ENCODE data around the gene GGACT.
"Not testable (repeated sequence)": the region's sequence is repeated elsewhere in the genome, so short reads cannot be mapped to it uniquely, and the experiment has no call there.

GGACT gene

GRCh38 chr13:100528353-100528752, 60.2 kb downstream of the GGACT start:
- no peak for DNase-seq

GRCh38 chr13:100527644-100528043, 60.9 kb downstream of the GGACT start:
- DNase-seq = no peak

DNA sequence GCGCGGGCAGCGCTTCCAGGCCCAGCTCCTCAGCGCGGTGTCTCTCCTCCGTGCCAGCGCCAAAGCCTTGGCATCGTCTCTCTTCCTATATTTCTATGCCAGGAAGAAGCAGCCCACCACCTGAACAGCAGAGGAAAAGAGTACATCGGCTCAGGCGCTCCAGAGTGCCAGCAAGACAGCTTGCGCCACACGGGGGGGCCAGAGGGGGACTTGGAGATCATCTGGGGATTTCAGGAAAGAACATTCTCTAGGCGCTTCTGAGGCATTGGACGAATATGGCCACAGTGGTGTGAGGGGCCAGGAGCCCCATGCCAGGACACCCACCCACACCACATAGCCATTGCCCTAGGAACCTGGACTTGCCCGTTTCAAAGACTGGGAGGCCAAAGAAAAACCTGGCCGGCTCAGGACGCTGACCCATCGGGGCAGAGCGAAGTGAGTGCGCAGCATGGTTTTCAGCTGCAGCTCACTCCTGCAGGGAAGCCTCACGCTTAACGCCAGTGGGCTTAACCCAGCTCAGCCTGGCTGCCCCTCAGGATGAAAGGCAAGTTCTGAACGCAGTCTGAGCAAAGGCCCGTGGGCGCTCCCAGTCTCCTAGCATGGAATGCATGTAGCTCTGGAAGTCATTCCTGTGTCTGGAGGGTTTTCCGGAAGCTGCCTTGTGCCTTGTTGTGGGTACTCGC, 62.1 kb downstream of the GGACT start:
- no peak for DNase-seq

DNA sequence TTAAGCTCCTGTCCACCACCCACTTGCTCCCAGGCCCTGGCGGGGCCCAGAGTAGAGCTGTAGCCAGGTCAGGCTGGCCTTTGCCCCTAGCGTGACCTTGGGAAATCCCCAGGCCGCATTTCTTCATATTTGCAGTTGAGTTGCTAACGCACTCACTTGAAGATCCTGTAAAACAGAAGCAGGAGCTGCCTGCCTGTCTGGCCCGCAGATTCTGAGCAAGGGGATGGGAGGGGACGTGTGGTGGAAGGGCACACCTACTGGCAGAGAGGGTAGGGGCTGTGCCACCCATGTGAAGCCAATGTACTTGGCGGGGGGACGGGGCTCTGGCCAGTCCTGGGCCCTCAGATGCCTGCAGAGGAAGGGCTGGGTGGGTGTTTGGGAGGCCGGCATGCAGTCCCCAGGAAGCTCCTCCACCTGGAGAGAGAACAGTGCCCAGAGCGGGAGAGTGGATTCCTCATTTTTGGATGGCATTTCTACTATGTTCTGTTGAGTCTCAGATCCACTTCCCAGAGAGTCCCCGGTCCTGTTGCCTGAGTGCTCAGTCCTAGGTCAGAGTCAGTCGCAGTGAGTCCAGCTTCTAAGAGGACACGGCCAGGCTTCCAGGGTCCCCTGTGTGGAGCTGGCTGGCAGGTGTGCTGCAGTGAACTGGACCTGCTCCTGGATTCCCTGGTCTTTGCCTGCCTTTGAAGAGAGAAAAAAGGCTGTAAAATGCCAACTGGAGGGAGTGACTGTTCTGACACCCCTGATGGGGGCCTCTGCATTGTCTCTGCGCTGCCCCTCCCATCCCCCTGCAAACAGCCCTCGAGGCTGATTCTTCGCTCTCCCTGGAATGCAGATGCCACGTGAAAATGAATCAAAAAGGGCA, 62.9 kb downstream of the GGACT start:
- DNase-seq = no peak

DNA sequence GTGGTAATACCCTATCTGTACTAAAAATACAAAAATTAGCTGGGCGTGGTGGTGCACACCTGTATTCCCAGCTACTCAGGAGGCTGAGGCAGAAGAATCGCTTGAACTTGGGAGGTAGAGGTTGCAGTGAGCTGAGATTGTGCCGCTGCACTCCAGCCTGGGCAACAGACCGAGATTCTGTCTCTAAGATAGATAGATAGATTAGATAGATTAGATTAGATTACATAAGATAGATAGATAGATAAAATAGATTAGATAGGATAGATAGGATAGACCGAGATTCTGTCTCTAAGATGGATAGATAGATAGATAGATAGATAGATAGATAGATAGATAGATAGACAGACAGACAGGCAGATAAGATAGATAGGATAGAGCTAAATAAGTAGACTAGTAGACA, 63.9 kb downstream of the GGACT start:
- not testable (repeated sequence) for DNase-seq

- DNase-seq = no peak
These were observed 64.6 kb downstream of the GGACT start for GRCh38 chr13:100523981-100524386.

DNA sequence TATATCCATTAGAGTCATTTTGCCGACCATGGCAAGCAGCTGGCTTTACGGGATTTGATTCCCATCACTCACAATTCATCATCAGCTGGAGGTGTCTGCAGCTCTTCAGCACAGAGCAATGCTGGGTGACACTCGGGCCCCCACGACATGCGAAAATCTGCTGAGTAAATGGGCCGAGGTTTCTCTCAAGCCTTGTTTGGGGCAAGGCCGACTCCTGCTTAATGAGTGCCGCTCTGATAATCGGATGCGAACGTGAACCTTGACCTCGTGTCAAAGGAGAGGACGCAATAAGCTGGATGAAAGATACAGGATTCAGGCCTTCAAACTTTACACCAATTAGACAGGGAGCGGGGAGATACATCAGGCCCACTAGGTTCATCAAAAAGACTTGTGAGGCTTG, 65.2 kb downstream of the GGACT start:
- no peak for DNase-seq

DNA sequence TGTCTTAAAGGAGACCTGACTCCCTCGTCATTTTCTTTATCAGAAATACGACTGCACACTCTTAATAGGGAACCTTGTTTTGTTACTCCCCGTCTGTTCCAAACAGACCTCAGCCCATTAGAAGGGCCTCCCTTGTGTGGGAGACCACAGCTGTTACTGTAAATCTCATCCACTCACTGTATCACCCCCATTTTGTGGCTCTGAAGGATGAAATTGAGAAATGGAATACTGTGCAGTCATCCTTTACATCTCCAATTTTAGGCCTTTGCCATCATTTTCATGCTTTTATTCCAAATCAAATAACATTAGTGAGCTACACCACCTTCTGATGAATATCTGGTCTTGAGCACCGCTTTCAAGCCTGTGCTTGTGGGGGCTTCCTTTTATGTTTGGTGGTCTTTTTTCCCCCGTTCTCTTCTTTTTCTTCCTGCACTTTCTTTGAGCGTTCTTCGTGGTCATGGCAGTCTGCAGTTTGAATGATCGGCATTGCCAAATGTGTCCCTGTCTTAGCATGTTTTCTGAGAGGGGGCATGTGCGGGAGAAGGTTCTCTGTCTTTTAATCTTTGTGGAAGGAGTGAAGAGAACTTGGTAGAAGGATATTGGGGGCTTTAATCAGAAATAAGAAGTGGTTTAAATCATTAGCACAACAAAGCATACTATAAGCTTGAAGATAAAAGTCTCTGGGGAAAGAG, 65.8 kb downstream of the GGACT start:
- no peak for DNase-seq

GRCh38 chr13:100521851-100522617, 66.6 kb downstream of the GGACT start:
- DNase-seq = no peak

DNA sequence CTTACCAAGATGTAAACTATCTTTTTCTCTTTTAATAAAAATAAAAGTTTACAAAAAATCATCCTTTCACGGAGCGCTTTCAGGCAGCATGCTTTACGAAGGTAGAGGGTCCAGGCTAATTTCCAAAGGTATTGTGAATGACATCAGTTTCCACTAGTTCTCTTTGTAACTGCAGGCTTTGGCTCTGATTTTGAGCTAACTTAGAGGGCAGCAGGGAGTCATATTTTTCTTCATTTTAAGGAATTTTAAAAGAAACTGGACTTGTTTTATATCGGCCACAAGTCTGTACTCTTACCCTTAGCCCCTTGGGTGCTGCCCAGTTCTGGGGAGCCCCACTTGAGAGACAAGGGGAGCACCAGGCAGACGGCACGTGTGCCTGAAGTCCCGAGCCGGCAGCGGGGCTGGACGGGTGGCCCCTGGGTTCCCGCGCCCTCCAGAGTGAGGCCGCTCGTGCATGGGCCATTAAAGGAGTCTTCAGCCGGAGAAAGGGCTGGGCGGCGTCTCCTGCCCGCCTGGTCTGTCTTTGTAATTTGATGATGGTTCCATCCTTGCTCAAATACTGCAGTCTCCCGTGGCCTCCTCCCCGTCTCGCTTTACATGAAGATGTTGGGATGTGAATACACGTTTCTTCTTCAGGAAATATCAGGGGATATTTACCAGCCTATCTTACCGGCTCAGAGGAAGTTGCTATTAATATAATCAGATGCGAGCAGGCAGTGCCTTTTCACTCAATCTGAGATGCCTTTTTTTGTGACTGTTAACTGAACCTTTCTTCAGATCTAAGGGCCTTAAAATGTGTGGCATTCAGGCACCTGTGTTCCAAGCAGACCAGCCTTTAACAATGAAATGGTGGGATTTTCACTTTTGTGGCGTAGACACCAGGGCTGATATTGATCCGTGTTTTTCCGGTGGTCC, 67.4 kb downstream of the GGACT start:
- no peak for DNase-seq

DNA sequence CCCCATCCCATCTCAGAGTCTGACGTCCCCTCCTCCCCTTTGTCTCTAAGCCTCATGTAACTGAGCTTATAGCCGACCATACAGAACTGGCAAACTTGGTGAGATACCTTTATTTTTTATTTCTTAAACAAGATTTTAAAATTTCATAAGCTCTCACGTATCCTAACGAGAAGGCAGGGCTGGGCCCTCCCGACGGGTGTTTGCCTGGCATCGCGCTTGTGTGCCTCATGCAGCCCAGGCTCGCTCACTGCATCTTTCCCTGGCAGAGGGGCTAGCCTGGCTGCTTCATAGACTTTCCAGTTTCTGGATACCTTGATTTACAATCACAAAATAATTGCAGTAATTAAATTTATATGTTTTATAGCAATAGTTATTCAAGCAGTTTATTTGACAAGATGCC, 69.0 kb downstream of the GGACT start:
- no peak for DNase-seq

GRCh38 chr13:100518394-100519062, 70.1 kb downstream of the GGACT start:
- no peak for DNase-seq

DNA sequence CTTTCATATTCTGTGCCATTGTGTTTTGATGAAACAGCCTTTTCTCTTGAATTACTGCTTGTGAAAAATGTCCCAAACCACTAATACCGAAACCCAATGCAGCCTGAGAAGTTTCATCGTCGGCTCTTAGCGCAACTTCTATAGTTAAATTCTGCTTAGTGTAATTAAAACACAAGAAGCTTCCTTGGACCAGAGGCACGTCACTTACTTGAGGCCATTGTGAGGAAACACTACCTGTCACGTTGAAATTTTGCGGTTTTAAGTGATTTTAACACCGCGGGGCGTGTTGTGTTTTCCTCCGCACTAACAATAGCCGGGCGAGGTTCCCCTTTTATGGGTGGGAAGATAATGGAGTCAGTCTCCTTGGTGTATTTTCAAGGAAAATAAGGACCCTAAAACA, 70.9 kb downstream of the GGACT start:
- no peak for DNase-seq

DNA sequence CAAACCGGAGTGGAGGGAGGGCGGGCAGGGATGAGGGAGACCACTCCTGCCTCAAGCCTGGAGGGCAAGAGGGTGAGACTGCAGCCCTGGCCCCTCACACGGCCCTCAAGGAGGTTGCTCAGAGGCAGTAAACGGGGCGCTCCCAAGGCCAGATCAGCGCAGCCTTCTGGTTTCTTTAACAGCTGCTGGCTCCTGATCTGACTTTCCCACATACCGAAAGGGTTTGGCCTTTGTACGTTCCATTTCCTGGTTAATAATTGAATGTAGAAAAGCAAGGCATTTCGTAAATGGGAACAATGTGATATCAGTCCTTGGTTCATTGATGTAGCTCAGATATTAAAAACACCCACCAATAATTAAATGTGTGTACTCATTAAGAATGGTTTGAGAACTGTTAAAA, 71.5 kb downstream of the GGACT start:
- no peak for DNase-seq

- no peak for DNase-seq
These were observed 73.2 kb downstream of the GGACT start for GRCh38 chr13:100515410-100515800.

- DNase-seq = peak; percentile 83
These were observed 73.7 kb downstream of the GGACT start for GRCh38 chr13:100514788-100515409.

GRCh38 chr13:100513987-100514670, 74.5 kb downstream of the GGACT start:
- no peak for DNase-seq

- DNase-seq = no peak
These were observed 75.4 kb downstream of the GGACT start for GRCh38 chr13:100513171-100513570.

- no peak for DNase-seq
These were observed 76.2 kb downstream of the GGACT start for GRCh38 chr13:100512422-100512821.

DNA sequence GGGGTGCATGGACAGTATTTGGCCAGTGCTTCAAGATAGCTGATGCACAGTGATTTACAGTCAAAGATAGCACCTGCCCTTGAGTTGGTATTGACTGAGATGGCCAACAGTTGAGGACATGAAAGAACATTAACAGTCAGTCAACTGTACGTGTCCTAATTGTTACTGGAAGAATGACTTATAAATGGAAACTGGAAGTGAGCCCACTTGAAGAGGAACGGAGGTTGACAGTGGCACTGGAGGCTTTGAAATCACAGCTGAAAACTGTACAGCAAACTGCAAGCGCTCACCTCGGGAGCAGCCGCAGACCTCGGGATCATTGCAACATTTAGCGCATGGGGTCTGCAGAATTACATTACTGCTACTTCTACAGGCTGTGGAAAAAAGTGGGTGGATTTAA, 77.1 kb downstream of the GGACT start:
- DNase-seq = no peak
